Bronchial epithelial cell (primary cell): ENCODE measurements around the gene COCH. TPM values are rescaled to one million over a fixed set of nuclear protein-coding genes. Genes with fewer than 3 reads are reported as not detected.
"Not testable (repeated sequence)": the region's sequence is repeated elsewhere in the genome, so short reads cannot be mapped to it uniquely, and the experiment has no call there.

Experiments used
- DNase-seq: peaks from one replicate; pipeline ENCODE4 v3.0.0-alpha.2; 2010; ENCODE audit warnings: low read depth
- FAIRE-seq: peaks from 2 replicates; lab custom pipeline; 2011; peaks lifted over from hg19 to GRCh38; lab: Jason Lieb, UNC
- H3K27me3 ChIP-seq: 2 replicates; pipeline ENCODE4 v1.5.1; 2011; ENCODE audit warnings: low read length; ENCODE audit not compliant: control insufficient read depth, insufficient read depth
- H3K36me3 ChIP-seq: 2 replicates; pipeline ENCODE4 v1.5.1; 2011; ENCODE audit warnings: low read length; ENCODE audit not compliant: control insufficient read depth, insufficient read depth
- H3K4me3 ChIP-seq: 2 replicates; pipeline ENCODE4 v1.5.1; 2011; ENCODE audit warnings: mild to moderate bottlenecking, low read depth, low read length, control low read depth
- total RNA-seq: library from RNA; depleted of rRNA; stranded (reverse); fragments of >200 nt; gene quantifications from 2 replicates; pipeline ENCODE4 v1.2.1, GENCODE V29; 2014
- TF ChIP-seq, protein P1 (sequence below): IDR thresholded peaks from 2 replicates; pipeline ENCODE4 v1.5.1; 2011; ENCODE audit warnings: mild to moderate bottlenecking, moderate library complexity, low read length, control low read depth, inconsistent platforms; ENCODE audit not compliant: insufficient read depth, severe bottlenecking

Gene COCH
- total RNA-seq, 1 donor from 2014 or later, result 0.26 TPM

DNA sequence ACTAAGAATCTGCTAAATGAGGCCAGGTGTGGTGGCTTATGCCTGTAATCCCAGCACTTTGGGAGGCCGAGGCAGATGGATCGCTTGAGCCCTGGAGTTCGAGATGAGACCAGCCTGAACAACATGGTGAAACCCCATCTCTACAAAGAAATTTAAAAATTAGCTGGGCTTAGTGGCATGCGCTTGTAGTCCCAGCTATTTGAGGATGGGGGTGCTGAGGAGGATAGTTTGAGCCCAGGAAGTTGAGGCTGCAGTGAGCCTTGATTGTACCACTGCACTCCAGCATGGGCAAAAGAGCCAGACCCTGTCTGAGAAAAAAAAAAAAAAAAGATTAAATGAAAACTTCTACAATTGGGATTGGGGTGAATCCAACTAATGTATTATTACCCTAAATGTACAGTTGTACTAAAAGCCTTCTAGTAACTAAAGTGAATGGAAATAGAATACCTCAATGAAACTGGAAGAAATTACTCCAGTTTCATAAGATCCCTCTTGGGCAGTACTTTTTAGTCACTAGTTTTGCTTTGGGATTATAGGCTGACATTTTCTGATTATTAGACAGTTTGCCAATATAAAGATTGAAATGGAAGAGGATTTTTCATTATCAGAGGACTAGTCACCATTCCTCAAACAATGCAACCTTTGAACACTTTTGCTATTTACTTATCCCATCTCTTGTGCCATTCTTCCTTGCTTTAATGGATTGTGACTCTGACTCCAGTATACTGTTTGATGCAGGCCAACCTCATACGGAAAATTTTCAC is 14.3 kb downstream of the COCH start:
- Histone ChIP-seq H3K4me3 (no peak overlapping the region), H3K27me3 (no peaks in the 10 kb centered on the region), H3K36me3 (no peaks in the 10 kb centered on the region)
- DNase-seq (no peak), FAIRE-seq (no peak)
- TF ChIP-seq, protein P1, sequence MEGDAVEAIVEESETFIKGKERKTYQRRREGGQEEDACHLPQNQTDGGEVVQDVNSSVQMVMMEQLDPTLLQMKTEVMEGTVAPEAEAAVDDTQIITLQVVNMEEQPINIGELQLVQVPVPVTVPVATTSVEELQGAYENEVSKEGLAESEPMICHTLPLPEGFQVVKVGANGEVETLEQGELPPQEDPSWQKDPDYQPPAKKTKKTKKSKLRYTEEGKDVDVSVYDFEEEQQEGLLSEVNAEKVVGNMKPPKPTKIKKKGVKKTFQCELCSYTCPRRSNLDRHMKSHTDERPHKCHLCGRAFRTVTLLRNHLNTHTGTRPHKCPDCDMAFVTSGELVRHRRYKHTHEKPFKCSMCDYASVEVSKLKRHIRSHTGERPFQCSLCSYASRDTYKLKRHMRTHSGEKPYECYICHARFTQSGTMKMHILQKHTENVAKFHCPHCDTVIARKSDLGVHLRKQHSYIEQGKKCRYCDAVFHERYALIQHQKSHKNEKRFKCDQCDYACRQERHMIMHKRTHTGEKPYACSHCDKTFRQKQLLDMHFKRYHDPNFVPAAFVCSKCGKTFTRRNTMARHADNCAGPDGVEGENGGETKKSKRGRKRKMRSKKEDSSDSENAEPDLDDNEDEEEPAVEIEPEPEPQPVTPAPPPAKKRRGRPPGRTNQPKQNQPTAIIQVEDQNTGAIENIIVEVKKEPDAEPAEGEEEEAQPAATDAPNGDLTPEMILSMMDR, result no peak

DNA sequence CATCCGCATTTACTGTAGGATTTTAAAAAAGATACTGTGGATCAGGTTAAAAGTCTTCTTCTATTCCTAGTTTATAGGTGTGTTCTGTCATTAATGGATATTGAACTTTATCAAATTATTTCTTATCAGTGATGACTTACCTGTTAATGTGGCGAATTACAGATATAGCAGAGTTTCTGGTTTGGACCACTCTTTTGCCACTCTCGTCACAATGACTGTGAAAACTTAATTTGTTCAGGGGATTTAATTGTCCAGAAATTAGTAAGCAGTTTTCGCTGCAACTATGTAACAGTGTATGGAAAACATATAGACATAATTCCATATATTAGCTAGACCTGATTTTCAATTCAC is 14.9 kb downstream of the COCH start:
- Histone ChIP-seq H3K27me3 (no peaks in the 10 kb centered on the region), H3K4me3 (no peak overlapping the region), H3K36me3 (no peaks in the 10 kb centered on the region)
- FAIRE-seq (no peak), DNase-seq (no peak)
- TF ChIP-seq, protein P1, result no peak

DNA sequence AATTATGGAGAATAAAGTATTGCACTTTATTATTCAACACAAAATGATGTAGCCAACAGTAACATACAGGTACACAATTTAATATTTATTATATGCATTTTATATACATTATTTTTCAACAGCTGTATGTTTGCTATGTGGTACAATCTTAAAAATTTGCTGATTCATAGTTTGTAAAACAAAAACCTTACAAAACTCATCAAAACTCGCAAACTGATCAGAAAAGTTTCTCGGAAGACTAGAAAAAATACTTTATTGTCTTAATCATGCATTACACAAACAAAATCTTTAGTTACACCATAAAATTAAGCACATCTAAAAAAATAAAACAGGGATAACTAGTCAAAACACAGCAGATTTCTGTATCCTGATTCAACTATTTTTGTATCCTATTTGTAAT is 19.5 kb downstream of the COCH start:
- no peak for DNase-seq
- no peak for FAIRE-seq

DNA sequence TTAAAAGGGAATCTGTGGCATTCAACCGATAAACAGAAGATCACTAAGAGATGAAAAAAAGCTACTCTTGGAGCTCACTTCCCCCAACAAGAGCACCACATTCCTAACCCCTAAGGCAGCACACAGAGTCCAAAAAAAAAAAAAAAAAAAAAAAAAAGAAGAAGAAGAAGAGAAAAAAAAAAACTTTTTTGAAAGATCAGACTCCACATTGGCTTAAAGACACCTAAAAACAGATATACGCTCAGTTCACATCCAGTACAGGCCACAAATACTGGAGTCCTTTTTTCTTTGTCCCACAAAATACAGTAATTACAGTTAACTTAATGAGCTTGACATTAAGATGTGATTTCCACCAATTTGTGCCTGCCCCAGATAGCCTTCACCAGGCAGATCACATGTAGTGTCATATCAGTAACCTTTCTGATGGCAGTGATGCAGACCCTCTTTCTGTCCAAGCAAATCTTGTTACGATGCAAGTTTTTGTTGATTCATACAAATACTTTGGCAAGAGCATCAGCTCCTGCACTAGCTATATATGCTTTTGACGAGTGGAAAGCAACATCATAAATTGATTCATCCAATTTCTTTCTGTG is 20.7 kb downstream of the COCH start:
- DNase-seq (no peak), FAIRE-seq (no peak)
- Histone ChIP-seq H3K27me3 (no peaks in the 10 kb centered on the region), H3K36me3 (peaks cover 5% of the 10 kb centered on the region), H3K4me3 (no peak overlapping the region)
- TF ChIP-seq, protein P1, result no peak

More for the DNA sequence above, 19.5 kb downstream of the COCH start:
- TF ChIP-seq, protein P1, result no peak
- H3K4me3 ChIP-seq, result no peak overlapping the region
- no peaks in the 10 kb centered on the region for H3K27me3 ChIP-seq
- peaks cover 5% of the 10 kb centered on the region for H3K36me3 ChIP-seq

DNA sequence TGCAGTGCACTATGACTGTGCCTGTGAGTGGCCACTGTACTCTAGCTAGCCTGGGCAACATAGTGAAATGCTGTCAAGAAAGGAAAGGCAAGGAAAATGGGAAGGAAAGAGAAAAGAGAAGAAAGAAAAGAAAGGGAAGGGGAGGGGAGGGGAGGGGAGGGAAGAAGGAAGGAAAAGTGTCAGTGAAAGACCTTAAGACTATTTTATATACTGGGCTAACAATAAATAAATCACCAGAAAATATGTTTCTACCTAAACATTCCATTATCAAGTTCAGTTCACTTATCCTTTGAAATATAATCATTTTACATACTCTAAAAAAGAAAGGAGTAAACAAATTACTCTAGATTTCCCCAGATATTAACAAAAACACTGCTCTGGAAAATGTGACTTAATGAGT is 22.1 kb downstream of the COCH start:
- TF ChIP-seq, protein P1, result no peak
- H3K27me3 ChIP-seq, result no peaks in the 10 kb centered on the region
- peaks cover 6% of the 10 kb centered on the region for H3K36me3 ChIP-seq
- DNase-seq, result no peak
- no peak for FAIRE-seq
- H3K4me3 ChIP-seq, result no peak overlapping the region

DNA sequence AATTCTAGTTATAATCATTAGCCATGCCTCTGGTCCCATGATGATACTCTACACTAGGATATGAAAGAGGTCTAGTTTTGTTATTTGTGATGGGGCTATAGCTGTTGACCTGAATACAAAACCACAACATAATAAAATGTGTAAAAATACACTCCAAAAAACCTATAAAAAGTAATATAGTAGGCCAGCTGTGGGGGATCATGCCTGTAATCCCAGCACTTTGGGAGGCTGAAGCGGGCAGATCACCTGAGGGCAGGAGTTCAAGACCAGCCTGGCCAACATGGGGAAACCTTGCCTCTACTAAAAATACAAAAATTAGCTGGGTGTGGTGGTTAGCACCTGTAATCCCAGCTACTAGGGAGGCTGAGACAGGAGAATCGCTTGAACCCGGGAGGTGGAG is 22.8 kb downstream of the COCH start:
- not testable (repeated sequence) for H3K4me3 ChIP-seq, DNase-seq, FAIRE-seq, H3K36me3 ChIP-seq, H3K27me3 ChIP-seq
